Measurements from ENCODE around the gene IQGAP2.
"Not testable (repeated sequence)": the region's sequence is repeated elsewhere in the genome, so short reads cannot be mapped to it uniquely, and the experiment has no call there.

IQGAP2 gene

GRCh38 chr5:76670508-76670907, 267.4 kb downstream of the IQGAP2 start:
- no peak for DNase-seq

GRCh38 chr5:76672242-76672641, 269.2 kb downstream of the IQGAP2 start:
- DNase-seq = no peak

GRCh38 chr5:76673125-76673524, 270.0 kb downstream of the IQGAP2 start:
- DNase-seq = no peak

GRCh38 chr5:76674330-76675066, 271.4 kb downstream of the IQGAP2 start:
- DNase-seq = no peak

GRCh38 chr5:76675364-76675763, 272.3 kb downstream of the IQGAP2 start:
- no peak for DNase-seq

- DNase-seq = no peak
Measured at GRCh38 chr5:76677849-76678472, 274.9 kb downstream of the IQGAP2 start.

- DNase-seq = no peak
Measured at GRCh38 chr5:76679231-76679630, 276.1 kb downstream of the IQGAP2 start.

- DNase-seq = not testable (repeated sequence)
Measured at GRCh38 chr5:76680826-76681225, 277.7 kb downstream of the IQGAP2 start.

- no peak for DNase-seq
Measured at GRCh38 chr5:76681287-76681686, 278.2 kb downstream of the IQGAP2 start.

GRCh38 chr5:76682387-76682786, 279.3 kb downstream of the IQGAP2 start:
- DNase-seq = no peak

- DNase-seq = no peak
Measured at GRCh38 chr5:76683816-76684731, 281.0 kb downstream of the IQGAP2 start.

GRCh38 chr5:76684756-76685519, 281.9 kb downstream of the IQGAP2 start:
- no peak for DNase-seq

- no peak for DNase-seq
Measured at GRCh38 chr5:76685704-76686103, 282.6 kb downstream of the IQGAP2 start.

GRCh38 chr5:76688212-76688611, 285.1 kb downstream of the IQGAP2 start:
- no peak for DNase-seq

- DNase-seq = no peak
Measured at GRCh38 chr5:76688836-76689235, 285.8 kb downstream of the IQGAP2 start.

GRCh38 chr5:76689321-76690036, 286.4 kb downstream of the IQGAP2 start:
- no peak for DNase-seq

GRCh38 chr5:76690037-76690679, 287.1 kb downstream of the IQGAP2 start:
- DNase-seq = no peak

GRCh38 chr5:76690704-76691466, 287.8 kb downstream of the IQGAP2 start:
- DNase-seq = no peak

GRCh38 chr5:76691467-76692273, 288.6 kb downstream of the IQGAP2 start:
- no peak for DNase-seq

GRCh38 chr5:76692274-76692540, 289.1 kb downstream of the IQGAP2 start:
- DNase-seq = no peak

All from CD4-positive, alpha-beta T cell treated with Interleukin-10 for 1 hour (primary cell).